Middle frontal gyrus (tissue), 1 donor: Measurements from ENCODE around the gene NBEA.
"Not testable (repeated sequence)": the region's sequence is repeated elsewhere in the genome, so short reads cannot be mapped to it uniquely, and the experiment has no call there.

ENCODE experiments used
- DNase-seq: peaks from one replicate; pipeline ENCODE4 v3.0.0-alpha.2; 2015; ENCODE audit warnings: low spot score; ENCODE audit errors: extremely low spot score

NBEA gene, protein sequence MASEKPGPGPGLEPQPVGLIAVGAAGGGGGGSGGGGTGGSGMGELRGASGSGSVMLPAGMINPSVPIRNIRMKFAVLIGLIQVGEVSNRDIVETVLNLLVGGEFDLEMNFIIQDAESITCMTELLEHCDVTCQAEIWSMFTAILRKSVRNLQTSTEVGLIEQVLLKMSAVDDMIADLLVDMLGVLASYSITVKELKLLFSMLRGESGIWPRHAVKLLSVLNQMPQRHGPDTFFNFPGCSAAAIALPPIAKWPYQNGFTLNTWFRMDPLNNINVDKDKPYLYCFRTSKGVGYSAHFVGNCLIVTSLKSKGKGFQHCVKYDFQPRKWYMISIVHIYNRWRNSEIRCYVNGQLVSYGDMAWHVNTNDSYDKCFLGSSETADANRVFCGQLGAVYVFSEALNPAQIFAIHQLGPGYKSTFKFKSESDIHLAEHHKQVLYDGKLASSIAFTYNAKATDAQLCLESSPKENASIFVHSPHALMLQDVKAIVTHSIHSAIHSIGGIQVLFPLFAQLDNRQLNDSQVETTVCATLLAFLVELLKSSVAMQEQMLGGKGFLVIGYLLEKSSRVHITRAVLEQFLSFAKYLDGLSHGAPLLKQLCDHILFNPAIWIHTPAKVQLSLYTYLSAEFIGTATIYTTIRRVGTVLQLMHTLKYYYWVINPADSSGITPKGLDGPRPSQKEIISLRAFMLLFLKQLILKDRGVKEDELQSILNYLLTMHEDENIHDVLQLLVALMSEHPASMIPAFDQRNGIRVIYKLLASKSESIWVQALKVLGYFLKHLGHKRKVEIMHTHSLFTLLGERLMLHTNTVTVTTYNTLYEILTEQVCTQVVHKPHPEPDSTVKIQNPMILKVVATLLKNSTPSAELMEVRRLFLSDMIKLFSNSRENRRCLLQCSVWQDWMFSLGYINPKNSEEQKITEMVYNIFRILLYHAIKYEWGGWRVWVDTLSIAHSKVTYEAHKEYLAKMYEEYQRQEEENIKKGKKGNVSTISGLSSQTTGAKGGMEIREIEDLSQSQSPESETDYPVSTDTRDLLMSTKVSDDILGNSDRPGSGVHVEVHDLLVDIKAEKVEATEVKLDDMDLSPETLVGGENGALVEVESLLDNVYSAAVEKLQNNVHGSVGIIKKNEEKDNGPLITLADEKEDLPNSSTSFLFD (N-terminal part only)

DNA sequence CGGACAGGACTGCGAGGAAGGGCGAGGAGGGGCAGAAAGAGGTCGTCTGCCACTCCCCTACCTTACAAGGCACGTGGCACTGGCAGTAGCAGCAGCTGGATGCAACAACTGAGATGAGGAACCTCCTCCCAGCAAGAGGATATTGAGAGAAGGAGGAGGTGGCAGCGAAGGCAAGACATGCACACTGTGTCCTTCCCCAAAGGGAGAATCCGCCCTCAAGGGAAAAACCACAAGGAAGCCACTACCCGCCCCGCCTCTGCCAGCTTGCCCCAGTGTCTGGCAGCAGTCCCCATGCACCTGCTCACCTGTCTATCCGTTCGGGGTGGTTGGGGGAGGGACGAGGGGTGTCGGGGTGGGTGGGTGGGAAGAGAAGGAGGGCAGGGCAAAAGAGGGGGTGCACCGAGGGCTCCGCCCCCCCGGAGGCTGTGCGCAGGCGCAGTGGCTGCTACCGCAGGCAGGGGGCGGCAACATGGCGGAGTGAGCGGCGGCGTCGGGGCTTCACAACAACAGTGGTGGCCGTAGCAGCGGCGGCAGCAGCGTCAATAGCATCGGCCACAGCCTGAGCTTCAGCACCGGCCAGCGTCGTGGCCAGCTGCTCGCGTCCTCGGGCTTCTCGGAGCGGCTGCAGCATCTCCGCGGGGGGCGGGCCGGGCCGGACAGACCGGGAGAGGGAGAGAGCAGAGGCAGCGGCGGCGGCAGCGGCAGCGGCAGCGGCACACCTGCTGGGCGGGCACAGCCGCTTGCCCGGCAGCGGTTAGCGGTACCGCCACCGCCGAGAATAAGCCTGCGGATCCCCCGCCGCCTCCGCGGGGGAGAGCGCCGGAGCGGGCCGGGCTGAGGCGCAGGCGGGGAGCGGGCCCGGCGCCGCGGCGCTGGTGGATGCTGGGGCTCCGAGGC is at the start of gene NBEA:
Gene NBEA, plus strand, starts transcription at position 436 of the 897 bp plus-strand sequence. CDS start 551 bp downstream, outside the sequence.
- peak; percentile 51 for DNase-seq

DNA sequence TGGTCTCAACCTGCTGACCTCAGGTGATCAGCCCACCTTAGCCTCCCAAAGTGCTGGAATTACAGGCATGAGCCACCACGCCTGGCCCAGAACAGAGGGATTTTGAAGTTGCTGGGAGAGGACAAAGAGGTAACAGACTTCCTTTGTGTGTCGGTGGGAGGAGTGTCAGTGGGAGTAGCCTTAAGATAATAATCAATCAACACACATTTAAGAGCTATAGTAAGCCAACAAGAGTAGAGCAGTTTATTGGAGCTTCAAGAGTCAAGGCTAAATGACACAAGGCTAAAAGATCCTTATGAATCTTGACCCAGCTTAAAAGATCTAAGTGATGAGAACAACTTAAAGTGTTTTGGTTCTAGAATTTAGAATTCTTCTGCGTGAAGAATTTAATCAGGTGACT is 47.3 kb upstream of the NBEA start:
- no peak for DNase-seq

DNA sequence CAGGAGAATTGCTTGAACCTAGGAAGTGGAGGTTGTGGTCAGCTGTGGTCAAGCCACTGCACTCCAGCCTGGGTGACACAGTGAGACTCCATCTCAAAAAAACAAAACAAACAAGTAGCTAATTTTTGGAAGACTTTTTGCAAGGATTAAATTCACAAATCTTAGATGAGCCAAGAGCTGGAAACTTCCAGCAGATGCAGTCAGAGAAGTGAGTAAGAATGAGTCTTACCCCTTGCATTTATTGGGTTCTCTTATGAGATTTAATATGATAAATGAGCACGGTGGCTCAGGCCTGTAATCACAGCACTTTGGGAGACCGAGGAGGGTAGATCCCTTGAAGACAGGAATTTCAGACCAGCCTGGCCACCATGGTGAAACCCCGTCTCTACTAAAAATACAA is 44.9 kb upstream of the NBEA start:
- DNase-seq = no peak

DNA sequence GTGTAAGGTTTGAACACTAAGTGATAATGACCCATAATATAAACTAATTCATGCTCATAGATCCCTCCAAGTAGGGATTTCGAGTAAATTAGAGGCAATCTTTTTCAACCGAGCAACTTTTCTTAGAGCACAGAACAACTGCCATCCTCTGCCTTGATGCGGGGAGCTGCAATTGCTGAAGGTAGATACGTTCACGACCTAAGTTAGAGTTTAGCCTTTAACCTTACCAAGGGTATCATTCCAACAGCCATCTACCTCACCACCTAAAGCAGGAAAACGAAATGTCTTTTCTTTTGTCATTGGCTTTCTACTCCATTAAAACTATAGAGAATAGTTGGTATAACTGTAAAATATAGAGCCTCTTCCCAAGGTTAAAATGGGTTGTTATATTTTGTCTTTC is 42.2 kb upstream of the NBEA start:
- DNase-seq = no peak

DNA sequence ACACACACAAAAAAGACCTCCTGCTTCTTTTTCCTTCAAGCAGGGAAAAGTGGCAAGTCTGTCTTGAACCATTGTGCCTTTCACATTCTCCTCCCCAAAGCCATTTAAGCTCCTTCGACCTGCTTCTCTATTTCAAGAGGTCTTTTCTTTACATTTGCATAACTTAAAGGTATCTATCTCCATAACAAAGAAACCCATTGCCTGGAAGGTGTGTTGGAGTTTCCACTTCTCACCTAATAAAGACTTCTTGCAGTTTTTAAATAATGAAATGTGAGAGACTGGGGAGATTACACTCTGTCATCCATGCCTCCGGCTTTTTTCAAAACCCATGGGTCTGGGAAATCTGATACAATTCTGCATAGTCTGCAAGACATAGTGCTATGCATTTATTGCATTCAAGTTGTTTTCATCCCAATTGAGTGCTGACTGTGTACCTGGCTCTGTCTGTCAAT is 41.8 kb upstream of the NBEA start:
- DNase-seq = no peak

DNA sequence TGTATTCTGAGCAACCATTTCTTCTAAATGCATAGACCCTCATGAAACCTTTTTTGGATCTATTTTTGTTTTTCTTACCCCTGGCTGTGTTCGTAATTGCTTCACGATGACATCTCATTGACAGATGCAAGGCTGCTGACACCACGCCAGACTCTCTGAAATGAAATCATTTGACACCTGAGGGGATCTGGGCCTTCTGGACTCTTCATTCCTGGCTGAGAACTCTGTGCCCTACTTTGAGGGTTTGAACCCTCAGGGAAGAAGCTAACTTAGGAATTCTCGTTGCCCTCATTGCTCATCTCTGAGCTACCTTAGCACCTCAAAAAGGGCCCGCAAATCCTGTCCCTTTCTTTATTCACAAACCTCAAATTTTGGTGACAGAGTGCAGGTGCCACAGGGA is 40.5 kb upstream of the NBEA start:
- DNase-seq = no peak

DNA sequence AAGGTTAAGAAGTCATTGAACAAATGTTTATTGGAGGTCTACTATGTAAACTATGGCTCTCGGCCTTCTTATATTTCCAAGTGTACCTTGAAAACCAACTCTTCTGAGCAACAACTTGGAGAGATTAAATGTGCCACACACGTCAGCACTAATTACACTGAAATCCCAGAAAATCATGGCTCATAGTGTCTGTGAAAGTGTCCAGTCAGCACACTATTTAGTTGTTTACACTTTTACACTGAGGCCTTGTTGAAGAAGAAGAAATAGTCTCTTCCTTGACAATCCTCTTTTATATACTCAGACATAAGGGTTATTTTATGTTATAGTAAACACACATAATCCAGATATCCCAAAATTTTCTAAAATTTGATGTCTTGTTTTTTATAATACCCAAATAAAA is 30.9 kb upstream of the NBEA start:
- no peak for DNase-seq

DNA sequence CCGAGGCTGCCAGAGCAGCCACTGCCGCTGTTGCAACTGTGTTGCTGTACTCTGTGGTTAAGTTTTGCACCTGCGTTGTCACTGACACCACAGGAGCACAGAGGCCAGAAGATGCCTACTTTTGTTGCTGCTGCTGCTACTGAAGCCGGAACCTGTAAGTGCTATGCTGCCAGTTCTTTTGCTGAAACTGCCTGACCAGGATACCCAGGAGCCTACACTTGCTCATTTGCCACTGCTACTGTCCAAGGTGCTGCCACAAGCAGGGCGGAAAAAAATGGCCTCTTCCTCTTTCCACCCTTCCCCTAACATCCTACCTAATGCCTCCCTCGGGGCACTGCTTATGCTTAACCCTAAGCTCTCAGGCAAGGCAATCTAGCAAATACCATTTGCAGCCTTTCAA is 29.0 kb upstream of the NBEA start:
- no peak for DNase-seq

DNA sequence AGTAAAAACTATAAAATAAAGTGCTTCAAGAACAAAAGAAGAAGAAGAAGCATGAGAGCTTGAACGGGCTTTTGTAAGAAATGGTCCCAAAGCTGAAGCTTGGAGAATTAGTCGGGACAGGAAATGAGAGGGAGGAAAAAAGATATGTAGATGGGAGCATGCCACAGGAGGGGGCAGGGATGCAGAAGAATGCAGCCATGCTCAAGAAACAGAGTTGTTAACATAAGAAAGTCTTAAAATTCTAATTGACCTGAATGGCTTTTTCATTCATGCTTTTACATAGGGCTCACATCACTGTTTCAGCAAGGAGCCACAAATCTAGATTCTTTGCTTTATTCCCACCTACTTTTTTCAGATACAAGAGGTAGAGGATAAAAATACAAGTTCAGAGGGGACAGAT is 27.7 kb upstream of the NBEA start:
- DNase-seq = no peak

DNA sequence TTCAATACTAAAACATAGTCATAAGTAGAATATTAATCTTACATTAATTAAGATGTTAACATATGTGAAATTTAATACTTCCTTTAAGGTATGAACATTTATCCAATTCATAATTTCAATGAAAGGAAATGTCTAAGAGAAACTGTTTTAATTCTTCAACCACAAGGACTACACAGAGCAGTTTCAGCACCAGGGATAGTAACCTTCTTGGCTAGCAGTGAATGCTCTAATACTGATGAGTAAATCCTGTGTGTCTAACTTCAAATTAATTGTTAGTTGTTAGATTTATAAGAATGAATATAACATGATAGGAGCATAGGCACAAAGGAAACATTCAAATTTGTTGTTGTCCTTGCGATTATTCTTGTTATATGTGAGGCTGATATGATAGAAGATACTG is 15.6 kb upstream of the NBEA start:
- DNase-seq = no peak

DNA sequence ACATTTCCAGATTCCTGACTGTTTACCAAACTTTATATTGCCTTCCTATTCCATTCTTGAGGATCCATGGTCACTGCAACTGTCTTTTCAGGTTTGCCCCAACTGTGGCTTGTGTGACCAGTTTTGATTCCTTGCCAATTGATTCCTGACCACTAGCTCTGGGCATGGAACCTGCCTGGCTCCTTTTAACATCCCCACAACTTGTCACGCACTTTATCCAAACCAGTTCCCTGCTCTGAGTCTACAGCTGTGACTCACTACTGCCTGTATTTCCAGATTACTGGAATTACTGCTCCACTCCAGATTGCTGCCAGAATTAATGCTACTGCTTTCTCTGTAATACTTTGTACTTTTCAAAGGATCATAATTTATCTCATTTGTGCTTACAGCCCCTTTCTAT is 13.4 kb upstream of the NBEA start:
- DNase-seq = not testable (repeated sequence)

DNA sequence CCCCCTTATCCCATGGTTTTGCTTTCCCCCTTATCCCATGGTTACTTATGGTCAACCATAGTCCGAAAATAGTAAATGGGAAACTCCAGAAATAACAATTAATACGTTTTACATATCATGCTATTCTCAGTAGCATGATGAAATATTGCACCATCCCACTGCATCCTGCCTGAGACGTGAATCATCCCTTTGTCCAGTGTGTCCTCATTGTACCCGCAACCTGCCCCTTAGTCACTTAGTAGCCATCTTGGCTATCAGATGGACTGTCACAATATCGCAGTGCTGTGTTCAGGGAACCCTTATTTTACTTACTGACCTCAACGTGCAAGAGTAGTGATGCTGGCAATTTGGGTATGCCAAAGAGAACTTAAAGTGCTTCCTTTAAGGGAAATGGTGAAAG is 10.5 kb upstream of the NBEA start:
- DNase-seq = no peak

DNA sequence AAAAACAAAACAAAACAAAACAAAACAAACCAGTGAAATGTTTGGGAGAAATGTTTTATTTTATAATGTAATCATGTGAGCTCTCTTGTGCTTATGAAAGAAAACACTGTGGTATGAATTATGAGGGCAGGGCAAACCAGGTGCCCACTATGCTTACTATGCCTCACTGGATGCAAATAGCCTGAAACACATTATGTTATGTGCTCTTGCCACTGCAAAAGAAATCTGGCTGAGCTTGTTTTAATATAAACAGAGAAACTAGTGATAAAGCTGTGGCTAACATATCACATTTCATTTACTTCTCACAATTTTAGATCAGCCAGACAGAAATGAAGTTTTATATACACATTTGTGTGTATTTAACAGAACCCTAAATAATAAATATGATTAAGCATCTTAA is 8.7 kb upstream of the NBEA start:
- no peak for DNase-seq

DNA sequence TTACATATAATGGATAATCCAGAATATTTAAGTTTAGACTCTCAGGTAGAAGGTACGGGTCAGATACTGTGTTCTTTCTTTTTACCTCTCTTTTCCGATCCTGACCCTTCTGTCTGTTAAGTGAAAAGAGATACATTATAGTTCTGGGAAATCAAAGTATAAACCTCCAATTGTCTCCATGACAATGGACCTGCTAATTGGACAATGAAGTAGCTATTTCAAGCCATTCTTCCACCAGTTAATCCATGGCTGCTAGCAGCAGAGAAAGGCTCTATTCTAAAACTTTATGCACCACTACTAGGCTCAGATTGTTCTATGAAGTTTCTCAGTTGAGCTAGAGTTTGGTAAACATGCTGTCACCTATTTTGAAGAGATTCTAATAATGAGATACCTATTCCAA is 8.3 kb upstream of the NBEA start:
- DNase-seq = no peak

DNA sequence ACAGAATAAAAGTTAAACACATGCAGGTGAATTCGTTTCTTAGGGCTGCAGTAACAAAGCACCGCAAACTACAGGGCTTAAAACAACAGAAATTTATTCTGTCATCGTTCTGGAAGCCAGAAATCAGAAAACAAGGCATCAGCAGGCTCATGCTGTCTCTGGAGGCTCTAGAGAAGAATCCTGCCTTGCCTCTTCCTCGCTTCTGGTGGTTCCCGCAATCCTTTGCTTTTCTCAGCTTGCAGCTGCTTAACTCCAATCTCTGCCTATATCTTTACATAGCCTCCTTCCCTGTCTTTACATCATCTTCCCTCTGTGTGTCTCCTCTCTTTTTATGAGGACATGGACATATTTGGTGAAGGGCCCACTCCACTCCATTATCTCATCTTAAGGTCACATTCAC is 6.2 kb upstream of the NBEA start:
- no peak for DNase-seq

DNA sequence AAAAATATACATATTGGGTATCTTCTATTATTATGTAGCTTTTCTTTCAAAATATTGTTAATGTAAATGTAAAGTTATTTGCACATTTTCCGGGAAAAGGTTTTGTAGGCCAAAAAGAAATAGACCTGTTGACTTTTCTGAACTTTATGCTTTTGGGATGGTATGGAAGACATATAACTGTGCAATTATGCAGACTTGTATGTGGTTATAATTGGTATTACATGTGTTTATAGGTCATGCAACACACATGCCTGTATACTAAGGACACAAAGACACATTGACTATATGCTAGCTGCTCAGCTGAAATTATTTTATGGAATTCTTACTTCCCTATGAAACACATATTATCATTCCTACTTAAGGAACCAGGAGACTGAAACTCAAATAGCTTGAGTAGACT is 2.3 kb upstream of the NBEA start:
- no peak for DNase-seq

DNA sequence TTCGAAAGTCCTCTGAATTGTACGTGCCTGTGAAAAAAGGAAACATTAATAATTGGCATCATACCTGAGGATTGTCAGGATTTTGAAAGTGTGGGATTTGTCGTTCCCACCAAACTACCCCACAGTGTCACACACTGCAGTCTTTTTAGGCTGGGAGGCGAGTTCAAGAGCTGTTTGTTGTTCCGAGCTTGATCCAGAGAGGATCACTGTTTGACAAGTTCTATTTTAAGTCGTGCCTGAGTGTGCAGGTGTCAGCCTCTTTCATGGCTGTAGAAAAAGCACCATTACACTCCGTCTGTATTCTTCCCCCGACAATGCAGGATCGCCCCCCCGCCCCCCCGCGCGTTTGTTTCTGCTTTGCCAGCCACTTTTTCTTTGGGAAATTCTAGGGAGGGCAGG is 635 bp upstream of the NBEA start:
- no peak for DNase-seq

DNA sequence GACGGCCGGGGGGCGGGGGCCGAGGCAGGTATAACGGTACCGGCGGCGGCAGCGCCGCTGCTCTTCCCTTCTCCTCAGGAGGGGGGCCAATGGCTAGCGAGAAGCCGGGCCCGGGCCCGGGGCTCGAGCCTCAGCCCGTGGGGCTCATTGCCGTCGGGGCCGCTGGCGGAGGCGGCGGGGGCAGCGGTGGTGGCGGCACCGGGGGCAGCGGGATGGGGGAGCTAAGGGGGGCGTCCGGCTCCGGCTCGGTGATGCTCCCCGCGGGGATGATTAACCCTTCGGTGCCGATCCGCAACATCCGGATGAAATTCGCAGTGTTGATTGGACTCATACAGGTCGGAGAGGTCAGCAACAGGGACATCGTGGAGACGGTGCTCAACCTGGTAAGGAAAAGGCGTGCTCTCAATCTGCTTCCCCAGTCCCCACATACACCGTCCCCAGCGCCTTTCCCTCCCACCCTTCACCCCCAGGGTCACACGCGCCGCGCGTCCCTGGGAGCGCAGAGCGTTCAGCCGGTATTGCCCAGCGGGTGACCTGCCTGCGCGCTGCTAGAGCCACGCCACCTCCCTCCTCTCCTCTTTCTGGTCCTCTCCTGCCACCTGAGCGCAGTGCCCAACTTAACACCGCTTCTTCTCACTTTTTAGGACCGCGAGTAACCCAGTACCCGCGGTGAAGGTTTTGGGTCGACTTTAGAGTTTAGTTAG is 814 bp downstream of the NBEA start:
- DNase-seq = no peak

DNA sequence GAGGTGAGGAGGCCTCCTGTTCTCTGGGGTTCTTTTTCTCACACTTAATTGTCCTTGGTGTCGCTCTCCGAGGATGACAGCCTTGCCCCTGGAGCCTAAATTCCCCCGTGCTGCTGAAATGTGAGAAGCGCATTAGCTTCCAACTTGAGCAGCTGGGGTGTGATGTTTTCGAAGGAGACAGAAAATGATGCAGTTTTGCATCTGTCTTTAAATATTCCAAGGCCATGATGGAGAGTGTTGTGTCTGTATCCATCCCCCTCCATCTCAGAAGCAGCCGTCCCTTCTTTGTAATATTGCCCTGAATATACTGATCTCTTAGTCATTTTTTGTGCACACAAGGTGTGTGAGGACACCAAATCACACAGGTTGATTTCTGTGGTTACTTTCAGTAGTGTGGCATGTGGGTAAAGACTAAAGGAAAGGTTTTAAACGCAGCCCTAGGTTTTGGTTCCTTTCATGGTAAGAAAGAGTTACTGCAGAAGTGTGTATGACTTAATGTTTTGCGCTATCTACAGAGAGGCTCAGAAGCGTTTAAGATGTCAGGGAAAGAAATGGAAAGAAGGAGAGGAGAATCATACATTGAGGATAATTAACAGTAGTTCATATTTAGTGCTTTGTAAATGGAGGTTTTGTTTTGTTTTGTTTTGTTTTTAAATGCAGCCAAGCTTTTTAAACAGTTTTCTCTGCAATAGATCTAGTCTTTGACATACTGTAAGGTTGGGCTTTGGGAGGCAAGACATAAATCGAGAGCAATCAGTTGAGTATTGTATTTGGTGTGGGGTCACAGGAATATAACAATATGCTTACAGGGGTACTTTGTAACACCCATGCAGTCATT is 1.6 kb downstream of the NBEA start:
- no peak for DNase-seq

DNA sequence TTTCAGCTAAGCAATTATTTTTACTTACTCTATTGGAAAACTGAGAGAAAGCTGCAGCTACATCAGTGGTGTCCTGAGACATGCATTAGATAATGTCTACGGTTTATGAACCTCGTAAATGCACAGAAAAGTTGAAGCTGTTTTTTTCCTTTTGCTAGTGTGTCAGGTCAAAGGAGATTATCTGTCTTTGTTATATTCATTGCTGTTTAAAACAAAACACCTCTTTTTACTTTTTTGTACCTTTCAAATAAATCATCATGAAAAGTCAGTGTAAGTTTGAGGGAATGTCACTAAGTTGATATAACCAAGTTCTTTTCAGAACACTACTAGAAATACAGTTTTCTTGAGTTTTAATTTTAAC is 2.2 kb downstream of the NBEA start:
- no peak for DNase-seq
